Caco-2 (cell line): ENCODE data around the gene CEP350. TPM values are rescaled to one million over a fixed set of nuclear protein-coding genes. Genes with fewer than 3 reads are reported as not detected.
A peak's percentile ranks its signal among the peaks of the same experiment; 100 is the strongest.

Experiments used
- BruUV-seq: library from RNA; stranded (reverse); fragments of 400-500 nt; replicated peaks from 2 replicates; lab custom pipeline; 2021; lab: Mats Ljungman, UMichigan
- CTCF ChIA-PET: fragments of 300-600 bp; sonication (Branson Sonifier 250); formaldehyde crosslinking; loops from one replicate; lab custom pipeline; 2022; ENCODE audit warnings: antibody characterized with exemption; lab: Charles Lee
- POLR2A ChIA-PET: fragments of 300-600 bp; sonication (Branson Sonifier 250); formaldehyde crosslinking; loops from one replicate; lab custom pipeline; 2022; ENCODE audit warnings: antibody characterized with exemption; lab: Charles Lee
- DNase-seq, 2 experiments: peaks; one replicate each; pipeline versions ENCODE4 v3.0.0 to v3.0.0-alpha.2; 2020 to 2022
- H3K27me3 ChIP-seq: replicated peaks from 2 replicates; pipeline ENCODE4 v1.6.0; 2011; ENCODE audit warnings: low read length; ENCODE audit not compliant: control insufficient read depth, insufficient read depth
- H3K36me3 ChIP-seq: 2 replicates; pipeline ENCODE4 v1.5.1; 2011; ENCODE audit warnings: low read length; ENCODE audit not compliant: control insufficient read depth, insufficient read depth
- H3K4me1 ChIP-seq: fragments of 250-450 bp; sonication (Bioruptor Pico); 2 replicates; pipeline ENCODE4 v1.5.1; 2020; ENCODE audit warnings: mild to moderate bottlenecking
- H3K4me3 ChIP-seq: 2 replicates; pipeline ENCODE4 v1.5.1; 2011; ENCODE audit warnings: low read depth, mild to moderate bottlenecking, control low read depth, low read length
- H3K9me3 ChIP-seq: fragments of 250-450 bp; sonication (Bioruptor Pico); 2 replicates; pipeline ENCODE4 v1.5.1; 2020; ENCODE audit warnings: mild to moderate bottlenecking, moderate library complexity
- H3K27ac Mint-ChIP-seq: one replicate; pipeline ENCODE4 v1.8.0; 2022; ENCODE audit warnings: mixed read lengths; ENCODE audit not compliant: unreplicated experiment
- H3K27me3 Mint-ChIP-seq: one replicate; pipeline ENCODE4 v1.8.0; 2022; ENCODE audit warnings: mixed read lengths; ENCODE audit not compliant: insufficient read depth, unreplicated experiment
- H3K36me3 Mint-ChIP-seq: one replicate; pipeline ENCODE4 v1.8.0; 2022; ENCODE audit warnings: mild to moderate bottlenecking, mixed read lengths; ENCODE audit not compliant: insufficient read depth, unreplicated experiment
- H3K4me1 Mint-ChIP-seq: one replicate; pipeline ENCODE4 v1.8.0; 2022; ENCODE audit warnings: low read depth, mixed read lengths; ENCODE audit not compliant: unreplicated experiment
- H3K4me3 Mint-ChIP-seq: one replicate; pipeline ENCODE4 v1.8.0; 2022; ENCODE audit warnings: mild to moderate bottlenecking, moderate library complexity, mixed read lengths; ENCODE audit not compliant: unreplicated experiment
- H3K9me3 Mint-ChIP-seq: one replicate; pipeline ENCODE4 v1.8.0; 2022; ENCODE audit warnings: mixed read lengths; ENCODE audit not compliant: unreplicated experiment
- CTCF ChIP-seq, 2 experiments: fragments of 200-600 bp in 1 of 2; IDR thresholded peaks; 1 replicate in 1 of 2; 2 replicates in 1 of 2; pipeline versions ENCODE4 v1.5.1 to v1.8.0; 2011 to 2022; ENCODE audit warnings: antibody characterized with exemption in 1 of 2, control low read depth in 1 of 2, inconsistent platforms in 1 of 2, low read depth in 1 of 2, low read length in 1 of 2, mild to moderate bottlenecking in 1 of 2, moderate library complexity in 1 of 2; ENCODE audit not compliant: insufficient read depth in 1 of 2, severe bottlenecking in 1 of 2, unreplicated experiment in 1 of 2
- intact Hi-C: fragments of 100-400 bp; cut with micrococcal nuclease; formaldehyde crosslinking; loops from one replicate; pipeline ENCODE4 v1.10.0; 2022; ENCODE audit not compliant: unreplicated experiment
- total RNA-seq: library from RNA; stranded (reverse); gene quantifications from 2 replicates; pipeline ENCODE4 v1.2.3, GENCODE V29; 2022

The CEP350 gene
- total RNA-seq, 1 experiment from 2014 or later = 43.5 TPM

DNA sequence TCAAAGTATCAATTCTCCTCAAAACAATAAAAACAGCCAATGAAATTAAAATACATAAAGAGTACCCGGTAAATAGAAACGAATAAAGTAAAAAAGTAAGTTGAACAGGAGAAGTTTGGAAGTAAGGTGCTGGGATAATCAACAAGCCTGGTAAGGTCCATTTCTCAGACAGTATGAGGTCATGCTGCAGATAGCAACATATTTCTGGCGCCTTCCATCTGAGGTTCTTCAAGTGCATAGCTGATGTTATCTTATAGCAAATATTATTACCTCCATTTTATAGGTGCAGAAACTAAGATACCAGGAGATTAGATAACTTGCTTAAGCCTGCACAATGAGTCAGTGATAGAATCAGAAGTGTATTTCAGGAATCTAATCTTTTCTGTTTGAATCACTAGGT lies 23.7 kb upstream of the CEP350 start:
- TF ChIP-seq CTCF (IDR thresholded peaks at IDR 0.05; ENCODE audit: insufficient read depth in 1 of 2, low read depth in 1 of 2, low read length in 1 of 2, severe bottlenecking in 1 of 2, unreplicated experiment in 1 of 2) = no peak
- H3K27me3 ChIP-seq = no peaks in the 10 kb centered on the region
- intact Hi-C loops = loop anchor here (1.0 to 2.0 kb wide), 5 partner anchors 23 to 226 kb away; partner anchors contain the start of genes CEP350 and TOR1AIP1
- Mint-ChIP-seq H3K9me3 (no peaks in the 10 kb centered on the region), H3K27me3 (peaks cover 16% of the 10 kb centered on the region), H3K27ac (no peak overlapping the region), H3K36me3 (no peaks in the 10 kb centered on the region), H3K4me1 (peaks cover 9% of the 10 kb centered on the region), H3K4me3 (peak overlapping the region; percentile 34)
- H3K4me1 ChIP-seq = peaks cover 13% of the 10 kb centered on the region
- no peaks in the 10 kb centered on the region for H3K36me3 ChIP-seq
- no peaks in the 10 kb centered on the region for H3K9me3 ChIP-seq
- no TSS peak for BruUV-seq
- ChIA-PET POLR2A (no interaction called here), CTCF (interaction anchor here (0.6 to 2.1 kb wide), 7 partner anchors 19 to 257 kb away, joined by 3 to 5 read pairs (median 4); partner anchors contain the start of gene CEP350)
- DNase-seq = peak; percentile 75 to 81
- no peak overlapping the region for H3K4me3 ChIP-seq

- BruUV-seq = no TSS peak
- ChIA-PET CTCF (interaction anchor here (0.6 kb wide), 1 partner anchor 51 kb away, joined by 3 read pairs; the partner anchor contains the start of gene TOR1AIP1), POLR2A (no interaction called here)
- Mint-ChIP-seq H3K9me3 (no peaks in the 10 kb centered on the region), H3K36me3 (no peaks in the 10 kb centered on the region), H3K27me3 (peaks cover 19% of the 10 kb centered on the region), H3K4me3 (no peak overlapping the region), H3K4me1 (peaks cover 1% of the 10 kb centered on the region), H3K27ac (no peak overlapping the region)
- no peak for TF ChIP-seq CTCF (IDR thresholded peaks at IDR 0.05; ENCODE audit: insufficient read depth in 1 of 2, low read depth in 1 of 2, low read length in 1 of 2, severe bottlenecking in 1 of 2, unreplicated experiment in 1 of 2)
- DNase-seq = no peak
- intact Hi-C loops = no loop called here
- peaks cover 2% of the 10 kb centered on the region; the same call in 1 of the 2 replicates for H3K27me3 ChIP-seq
- H3K36me3 ChIP-seq = no peaks in the 10 kb centered on the region
- peaks cover 13% of the 10 kb centered on the region for H3K4me1 ChIP-seq
- no peaks in the 10 kb centered on the region for H3K9me3 ChIP-seq
- H3K4me3 ChIP-seq = no peak overlapping the region
These were observed 21.4 kb upstream of the CEP350 start for GRCh38 chr1:179933219-179933618.

DNA sequence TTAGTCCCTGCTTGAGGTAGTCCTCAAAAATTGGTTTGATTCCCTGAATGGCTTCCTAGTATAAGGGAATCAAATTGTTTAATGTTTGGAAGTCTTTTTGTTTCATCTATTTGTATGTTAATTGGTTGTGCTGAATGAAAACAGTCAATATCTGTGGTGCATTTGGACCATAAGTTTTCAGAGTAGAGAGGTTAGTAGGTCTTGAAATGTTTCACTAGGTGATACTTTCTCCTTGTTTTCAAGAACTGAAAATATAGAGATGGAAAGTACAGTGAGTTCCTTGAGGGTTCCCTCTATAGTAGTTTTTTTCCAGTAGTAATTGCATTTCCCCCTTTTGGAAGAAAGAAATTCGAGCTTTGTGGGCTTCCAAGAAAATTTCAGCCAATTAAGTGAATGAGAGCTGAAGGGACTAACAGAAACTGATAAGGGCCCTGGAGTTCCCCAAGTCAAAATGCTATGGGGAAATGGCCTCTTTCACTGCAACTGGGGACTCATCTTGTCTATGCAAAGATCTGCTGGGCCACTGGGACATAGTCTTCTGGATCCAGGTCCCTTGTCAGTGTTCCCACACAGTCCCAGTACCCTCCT lies 18.6 kb upstream of the CEP350 start:
- CTCF ChIA-PET = no interaction called here
- no peaks in the 10 kb centered on the region for H3K36me3 Mint-ChIP-seq
- Histone ChIP-seq H3K9me3 (no peaks in the 10 kb centered on the region), H3K4me3 (no peak overlapping the region), H3K27me3 (peaks cover 2% of the 10 kb centered on the region; the same call in 1 of the 2 replicates), H3K4me1 (peaks cover 5% of the 10 kb centered on the region; the same call in 1 of the 2 replicates), H3K36me3 (no peaks in the 10 kb centered on the region)
- intact Hi-C loops = no loop called here
- BruUV-seq = no TSS peak
- no peaks in the 10 kb centered on the region for H3K4me1 Mint-ChIP-seq
- no peak overlapping the region for H3K27ac Mint-ChIP-seq
- TF ChIP-seq CTCF (IDR thresholded peaks at IDR 0.05; ENCODE audit: insufficient read depth in 1 of 2, low read depth in 1 of 2, low read length in 1 of 2, severe bottlenecking in 1 of 2, unreplicated experiment in 1 of 2) = no peak
- H3K27me3 Mint-ChIP-seq = peaks cover 19% of the 10 kb centered on the region
- H3K4me3 Mint-ChIP-seq = no peak overlapping the region
- POLR2A ChIA-PET = no interaction called here
- DNase-seq = no peak
- no peaks in the 10 kb centered on the region for H3K9me3 Mint-ChIP-seq
